A549 treated with DMSO at 1 μM for 4 hours (cell line): Measurements from ENCODE around the gene DEFB131B. TPM values are rescaled to one million over a fixed set of nuclear protein-coding genes. Genes with fewer than 3 reads are reported as not detected.

Experiments used
- total RNA-seq: library from RNA; stranded (reverse); fragments of 200-300 nt; extraction: Qiagen RNA extraction; gene quantifications from 5 replicates; pipeline ENCODE4 v1.2.3, GENCODE V29; 2022; ENCODE audit warnings: low read depth

DEFB131B gene
- total RNA-seq, result not detected in 5 replicates

GRCh38 chr11:71878059-71878458 lies at the start of gene DEFB131B:
Gene DEFB131B (plus strand): TSS chr11:71878453. CDS start chr11:71878453, 0 bp downstream.

GRCh38 chr11:71832811-71833210 lies 45.4 kb upstream of the DEFB131B start, which contains the start of gene DEFB108B:
Gene DEFB108B (plus strand): TSS chr11:71833200. CDS start chr11:71833200, 0 bp downstream.

GRCh38 chr11:71927820-71928736 lies 49.8 kb downstream of the DEFB131B start, which contains the start of gene XNDC1N:
Gene XNDC1N (minus strand): TSS chr11:71928594. CDS start chr11:71923353, 5,241 bp downstream.

GRCh38 chr11:71928737-71929443 lies 50.6 kb downstream of the DEFB131B start, which contains the start of gene RNF121:
Gene RNF121 (plus strand): TSS chr11:71929046. CDS start chr11:71929062, 16 bp downstream.

Other genes starting within 250 kb of the DEFB131B start
- gene DEFB108B, start 45.3 kb upstream of the DEFB131B start, total RNA-seq, result not detected in 5 replicates
- 3.2 to 4.4 TPM (median 3.9 TPM) in 5 replicates for gene XNDC1N, start 50.1 kb downstream of the DEFB131B start, total RNA-seq
- 56.5 to 61.4 TPM (median 59.3 TPM) in 5 replicates for gene RNF121, start 50.6 kb downstream of the DEFB131B start, total RNA-seq
- 3.8 to 5.8 TPM (median 5.1 TPM) in 5 replicates for gene IL18BP, start 120.5 kb downstream of the DEFB131B start, total RNA-seq
- gene NUMA1, start 202.1 kb downstream of the DEFB131B start, total RNA-seq, result 62.5 to 80.7 TPM (median 71.1 TPM) in 5 replicates
- 7.8 to 9.8 TPM (median 9.1 TPM) in 5 replicates for gene LRRC51, start 202.4 kb downstream of the DEFB131B start, total RNA-seq
- 131 to 154 TPM (median 137 TPM) in 5 replicates for gene LAMTOR1, start 224.8 kb downstream of the DEFB131B start, total RNA-seq
- not detected in 5 replicates for gene TOMT, start 227.5 kb downstream of the DEFB131B start, total RNA-seq
- 83.1 to 88.8 TPM (median 86.7 TPM) in 5 replicates for gene ANAPC15, start 234.2 kb downstream of the DEFB131B start, total RNA-seq